Dermis blood vessel endothelial cell (primary cell): ENCODE results near the gene RDH5. TPM values are rescaled to one million over a fixed set of nuclear protein-coding genes. Genes with fewer than 3 reads are reported as not detected.

ENCODE experiments used
- DNase-seq: peaks from one replicate; pipeline ENCODE4 v3.0.0; 2010
- total RNA-seq: library from RNA; depleted of rRNA; stranded (reverse); fragments of >200 nt; gene quantifications from 2 replicates; pipeline ENCODE4 v1.2.3, GENCODE V29; 2014

The RDH5 gene
- total RNA-seq, 1 donor from 2014 or later: 2.2 TPM

GRCh38 chr12:55713721-55714120, 6.5 kb upstream of the RDH5 start:
- DNase-seq: no peak

- no peak for DNase-seq
Measured at GRCh38 chr12:55715169-55715764, 4.9 kb upstream of the RDH5 start.

- DNase-seq: peak; percentile 94
Measured at GRCh38 chr12:55715833-55716581, 4.2 kb upstream of the RDH5 start, which contains the start of gene BLOC1S1. Gene BLOC1S1, plus strand, starts transcription at chr12:55716046. Its CDS starts 6 bp downstream, at chr12:55716052.

- DNase-seq: no peak
Measured at GRCh38 chr12:55716582-55716957, 3.6 kb upstream of the RDH5 start.

GRCh38 chr12:55717011-55718007, 2.9 kb upstream of the RDH5 start:
- DNase-seq: peak; percentile 43

- peak; percentile 39 for DNase-seq
Measured at GRCh38 chr12:55718015-55718414, 2.2 kb upstream of the RDH5 start.

GRCh38 chr12:55718624-55719275, 1.4 kb upstream of the RDH5 start:
- no peak for DNase-seq

GRCh38 chr12:55719371-55719770, 822 bp upstream of the RDH5 start:
- DNase-seq: no peak

GRCh38 chr12:55720894-55721444, 776 bp downstream of the RDH5 start:
- peak; percentile 93 for DNase-seq

GRCh38 chr12:55721601-55722213, 1.5 kb downstream of the RDH5 start:
- DNase-seq: no peak

GRCh38 chr12:55722948-55723347, 2.8 kb downstream of the RDH5 start:
- no peak for DNase-seq

GRCh38 chr12:55723516-55724225, 3.5 kb downstream of the RDH5 start:
- DNase-seq: no peak

GRCh38 chr12:55724226-55724939, 4.2 kb downstream of the RDH5 start:
- DNase-seq: peak; percentile 79

GRCh38 chr12:55724940-55725309, 4.7 kb downstream of the RDH5 start:
- no peak for DNase-seq

- DNase-seq: no peak
Measured at GRCh38 chr12:55725556-55725955, 5.4 kb downstream of the RDH5 start.

GRCh38 chr12:55726971-55727370, 6.8 kb downstream of the RDH5 start:
- DNase-seq: no peak

- DNase-seq: peak; percentile 47
Measured at GRCh38 chr12:55727643-55728185, 7.5 kb downstream of the RDH5 start.

- DNase-seq: peak; percentile 70
Measured at GRCh38 chr12:55728186-55728938, 8.2 kb downstream of the RDH5 start.
